ENCODE results near the gene GCFC2. TPM values are rescaled to one million over a fixed set of nuclear protein-coding genes. Genes with fewer than 3 reads are reported as not detected.

Gene GCFC2
- total RNA-seq, 2 experiments from 2014 or later = 23.1 to 25.4 TPM

GRCh38 chr2:75637568-75637967, 73.1 kb downstream of the GCFC2 start:
- Mint-ChIP-seq H3K4me1 (no peaks in the 10 kb centered on the region), H3K9me3 (no peaks in the 10 kb centered on the region), H3K27me3 (peaks cover 29% of the 10 kb centered on the region), H3K27ac (no peak overlapping the region), H3K36me3 (ENCODE audit: low read depth) (no peaks in the 10 kb centered on the region), H3K4me3 (no peak overlapping the region)
- CTCF ChIA-PET = interaction anchor here (1.3 kb wide), 1 partner anchor 10 kb away, joined by 3 read pairs; no protein-coding TSS in a partner anchor
- no peak for DNase-seq
- POLR2A ChIA-PET = no interaction called here

- Mint-ChIP-seq H3K36me3 (ENCODE audit: low read depth) (no peaks in the 10 kb centered on the region), H3K27ac (no peak overlapping the region), H3K27me3 (peaks cover 29% of the 10 kb centered on the region), H3K4me3 (no peak overlapping the region), H3K9me3 (no peaks in the 10 kb centered on the region), H3K4me1 (no peaks in the 10 kb centered on the region)
- DNase-seq = no peak
- ChIA-PET POLR2A (no interaction called here), CTCF (no interaction called here)
Observed at GRCh38 chr2:75634945-75635344, 75.8 kb downstream of the GCFC2 start.

- POLR2A ChIA-PET = no interaction called here
- H3K4me1 Mint-ChIP-seq = no peaks in the 10 kb centered on the region
- no peak overlapping the region for H3K4me3 Mint-ChIP-seq
- no peak overlapping the region for H3K27ac Mint-ChIP-seq
- CTCF ChIA-PET = no interaction called here
- peaks cover 27% of the 10 kb centered on the region for H3K27me3 Mint-ChIP-seq
- no peak for DNase-seq
- no peaks in the 10 kb centered on the region for H3K36me3 Mint-ChIP-seq (ENCODE audit: low read depth)
- no peaks in the 10 kb centered on the region for H3K9me3 Mint-ChIP-seq
Observed at GRCh38 chr2:75633620-75634019, 77.1 kb downstream of the GCFC2 start.

- Mint-ChIP-seq H3K4me3 (no peak overlapping the region), H3K36me3 (ENCODE audit: low read depth) (no peaks in the 10 kb centered on the region), H3K27ac (no peak overlapping the region), H3K9me3 (no peaks in the 10 kb centered on the region), H3K4me1 (no peaks in the 10 kb centered on the region), H3K27me3 (peaks cover 23% of the 10 kb centered on the region)
- no peak for DNase-seq
- ChIA-PET CTCF (no interaction called here), POLR2A (no interaction called here)
Observed at GRCh38 chr2:75632813-75633212, 77.9 kb downstream of the GCFC2 start.

- ChIA-PET POLR2A (no interaction called here), CTCF (no interaction called here)
- peaks cover 17% of the 10 kb centered on the region for H3K27me3 Mint-ChIP-seq
- H3K27ac Mint-ChIP-seq = no peak overlapping the region
- no peaks in the 10 kb centered on the region for H3K9me3 Mint-ChIP-seq
- H3K4me3 Mint-ChIP-seq = no peak overlapping the region
- H3K4me1 Mint-ChIP-seq = no peaks in the 10 kb centered on the region
- H3K36me3 Mint-ChIP-seq (ENCODE audit: low read depth) = no peaks in the 10 kb centered on the region
- DNase-seq = no peak
Observed at GRCh38 chr2:75632091-75632701, 78.5 kb downstream of the GCFC2 start.

GRCh38 chr2:75627902-75628504, 82.7 kb downstream of the GCFC2 start:
- no peak overlapping the region for H3K27ac Mint-ChIP-seq
- ChIA-PET POLR2A (no interaction called here), CTCF (interaction anchor here (0.8 to 1.1 kb wide), 2 partner anchors 12 to 22 kb away, joined by 3 to 4 read pairs; no protein-coding TSS in a partner anchor)
- H3K4me3 Mint-ChIP-seq = no peak overlapping the region
- H3K9me3 Mint-ChIP-seq = no peaks in the 10 kb centered on the region
- peak; percentile 63 for DNase-seq
- H3K4me1 Mint-ChIP-seq = no peaks in the 10 kb centered on the region
- peaks cover 31% of the 10 kb centered on the region for H3K27me3 Mint-ChIP-seq
- H3K36me3 Mint-ChIP-seq (ENCODE audit: low read depth) = no peaks in the 10 kb centered on the region

GRCh38 chr2:75622929-75623328, 87.8 kb downstream of the GCFC2 start:
- CTCF ChIA-PET = interaction anchor here (1.1 kb wide), 1 partner anchor 18 kb away, joined by 3 read pairs; no protein-coding TSS in a partner anchor
- peaks cover 30% of the 10 kb centered on the region for H3K27me3 Mint-ChIP-seq
- H3K4me1 Mint-ChIP-seq = no peaks in the 10 kb centered on the region

GRCh38 chr2:75622500-75622899, 88.2 kb downstream of the GCFC2 start:
- no peak for DNase-seq
- Mint-ChIP-seq H3K27ac (no peak overlapping the region), H3K4me3 (no peak overlapping the region), H3K36me3 (ENCODE audit: low read depth) (no peaks in the 10 kb centered on the region), H3K27me3 (peaks cover 30% of the 10 kb centered on the region), H3K4me1 (no peaks in the 10 kb centered on the region), H3K9me3 (no peaks in the 10 kb centered on the region)
- ChIA-PET CTCF (interaction anchor here (1.1 kb wide), 1 partner anchor 18 kb away, joined by 3 read pairs; no protein-coding TSS in a partner anchor), POLR2A (no interaction called here)

More at GRCh38 chr2:75622929-75623328, 87.8 kb downstream of the GCFC2 start:
- H3K4me3 Mint-ChIP-seq = no peak overlapping the region
- no peak for DNase-seq
- no peaks in the 10 kb centered on the region for H3K36me3 Mint-ChIP-seq (ENCODE audit: low read depth)
- H3K9me3 Mint-ChIP-seq = no peaks in the 10 kb centered on the region
- no peak overlapping the region for H3K27ac Mint-ChIP-seq
- POLR2A ChIA-PET = no interaction called here

- DNase-seq = no peak
- CTCF ChIA-PET = interaction anchor here (0.8 kb wide), 1 partner anchor 11 kb away, joined by 3 read pairs; no protein-coding TSS in a partner anchor
- no peaks in the 10 kb centered on the region for H3K9me3 Mint-ChIP-seq
- H3K36me3 Mint-ChIP-seq (ENCODE audit: low read depth) = no peaks in the 10 kb centered on the region
- H3K27me3 Mint-ChIP-seq = peaks cover 24% of the 10 kb centered on the region
- no peaks in the 10 kb centered on the region for H3K4me1 Mint-ChIP-seq
- POLR2A ChIA-PET = no interaction called here
- no peak overlapping the region for H3K4me3 Mint-ChIP-seq
- no peak overlapping the region for H3K27ac Mint-ChIP-seq
Observed at GRCh38 chr2:75621228-75621627, 89.5 kb downstream of the GCFC2 start.

GRCh38 chr2:75619956-75620740, 90.6 kb downstream of the GCFC2 start:
- H3K4me1 Mint-ChIP-seq = no peaks in the 10 kb centered on the region
- ChIA-PET POLR2A (no interaction called here), CTCF (no interaction called here)
- no peak overlapping the region for H3K27ac Mint-ChIP-seq
- DNase-seq = no peak
- no peaks in the 10 kb centered on the region for H3K36me3 Mint-ChIP-seq (ENCODE audit: low read depth)
- no peak overlapping the region for H3K4me3 Mint-ChIP-seq
- no peaks in the 10 kb centered on the region for H3K9me3 Mint-ChIP-seq
- H3K27me3 Mint-ChIP-seq = peaks cover 18% of the 10 kb centered on the region

GRCh38 chr2:75616933-75617332, 93.8 kb downstream of the GCFC2 start:
- H3K9me3 Mint-ChIP-seq = no peaks in the 10 kb centered on the region

GRCh38 chr2:75616406-75616805, 94.3 kb downstream of the GCFC2 start:
- Mint-ChIP-seq H3K27me3 (peaks cover 12% of the 10 kb centered on the region), H3K27ac (no peak overlapping the region), H3K9me3 (no peaks in the 10 kb centered on the region), H3K4me1 (no peaks in the 10 kb centered on the region), H3K4me3 (no peak overlapping the region), H3K36me3 (ENCODE audit: low read depth) (no peaks in the 10 kb centered on the region)
- POLR2A ChIA-PET = no interaction called here
- DNase-seq = no peak
- CTCF ChIA-PET = interaction anchor here (0.5 kb wide), 1 partner anchor 692 kb away, joined by 3 read pairs; no protein-coding TSS in a partner anchor

More at GRCh38 chr2:75616933-75617332, 93.8 kb downstream of the GCFC2 start:
- Mint-ChIP-seq H3K27me3 (peaks cover 9% of the 10 kb centered on the region), H3K4me1 (no peaks in the 10 kb centered on the region), H3K36me3 (ENCODE audit: low read depth) (no peaks in the 10 kb centered on the region), H3K27ac (no peak overlapping the region), H3K4me3 (no peak overlapping the region)
- no peak for DNase-seq
- ChIA-PET CTCF (no interaction called here), POLR2A (no interaction called here)

- DNase-seq = no peak
- Mint-ChIP-seq H3K27me3 (peaks cover 10% of the 10 kb centered on the region), H3K9me3 (no peaks in the 10 kb centered on the region), H3K27ac (no peak overlapping the region), H3K4me3 (no peak overlapping the region), H3K4me1 (no peaks in the 10 kb centered on the region), H3K36me3 (ENCODE audit: low read depth) (no peaks in the 10 kb centered on the region)
- ChIA-PET POLR2A (no interaction called here), CTCF (interaction anchor here (0.6 kb wide), 1 partner anchor 130 kb away, joined by 4 read pairs; no protein-coding TSS in a partner anchor)
Observed at GRCh38 chr2:75614162-75614651, 96.5 kb downstream of the GCFC2 start.
